Adrenal gland (tissue), 12 donors: ENCODE data around the gene SORL1. TPM values are rescaled to one million over a fixed set of nuclear protein-coding genes. Genes with fewer than 3 reads are reported as not detected.

Source experiments
- DNase-seq, 7 donors: peaks; one replicate each; pipeline ENCODE4 v3.0.0-alpha.2; 2019 to 2020
- H3K27ac ChIP-seq, 5 donors: fragments of 200-600 bp; sonication (generic) in 4 of 5; 1 replicate in 3 of 5; 2 replicates in 2 of 5; pipeline versions ENCODE4 v1.5.1 to v1.8.0; 2016 to 2020; ENCODE audit warnings: mild to moderate bottlenecking in 1 of 5
- H3K27me3 ChIP-seq: fragments of 200-600 bp; 2 replicates; pipeline ENCODE4 v1.8.0; 2021
- H3K36me3 ChIP-seq, 2 donors: fragments of 200-600 bp; replicated peaks in 1 of 2; 1 replicate in 1 of 2; 2 replicates in 1 of 2; pipeline versions ENCODE4 v1.5.1 to v1.8.0; 2018 to 2022
- H3K4me1 ChIP-seq, 2 donors: fragments of 200-600 bp; replicated peaks in 1 of 2; 1 replicate in 1 of 2; 2 replicates in 1 of 2; pipeline versions ENCODE4 v1.5.1 to v1.8.0; 2018 to 2021
- H3K4me3 ChIP-seq, 4 donors: fragments of 200-600 bp; sonication (generic) in 3 of 4; one replicate each; pipeline ENCODE4 v1.5.1; 2016 to 2018
- H3K9me3 ChIP-seq, 3 donors: fragments of 200-600 bp; sonication (generic) in 1 of 3; replicated peaks in 1 of 3; 1 replicate in 2 of 3; 2 replicates in 1 of 3; pipeline versions ENCODE4 v1.5.1 to v1.8.0; 2016 to 2021
- CTCF ChIP-seq, 6 experiments: fragments of 450-650 bp in 4 of 6; fragments of 200-600 bp in 2 of 6; sonication (generic) in 1 of 6; IDR thresholded peaks; 1 replicate in 5 of 6; 2 replicates in 1 of 6; pipeline versions ENCODE4 v1.5.1 to v1.8.0; 2016 to 2021; ENCODE audit warnings: antibody characterized with exemption in 6 of 6, mild to moderate bottlenecking in 2 of 6, moderate library complexity in 1 of 6
- POLR2A ChIP-seq, 2 donors: fragments of 450-650 bp; IDR thresholded peaks; one replicate each; pipeline ENCODE4 v1.6.1; 2017; ENCODE audit warnings: antibody characterized with exemption in 2 of 2, mild to moderate bottlenecking in 2 of 2, moderate library complexity in 1 of 2
- WGBS, 4 donors: extraction: QIAGEN DNeasy Blood & Tissue Kit in 2 of 4; methylation state at CpG; one replicate each; pipeline versions ENCODE4 v1.1.5 to v1.1.7; 2013 to 2017; 5-methylcytosine and 5-hydroxymethylcytosine counted together
- intact Hi-C, 2 donors: fragments of 100-400 bp; cut with DNase I; formaldehyde crosslinking; loops; one replicate each; pipeline versions ENCODE4 v1.14.1 to v1.15.0; 2022 to 2023
- polyA plus RNA-seq, 3 donors: library from polyadenylated mRNA; stranded (reverse); fragments of 200-250 nt in 2 of 3; fragments of 350-450 nt in 1 of 3; fragmentation: Illumina TruSeq in 1 of 3; extraction: RNeasy Lipid Tissue Mini Kit (QIAGEN cat#74804) in 1 of 3; gene quantifications; one replicate each; pipeline ENCODE4 v1.2.3, GENCODE V29; 2013 to 2014
- total RNA-seq, 9 donors: library from RNA; depleted of rRNA in 4 of 9; stranded (reverse); fragments of >200 nt in 4 of 9; fragments of 120-200 nt in 1 of 9; fragmentation: NEBNext Ultra II Directional in 1 of 9; extraction: Animal tissue kit (Norgen Biotek cat#: 25700) in 1 of 9; gene quantifications; one replicate each; pipeline versions ENCODE4 v1.1.0 to v1.2.4, GENCODE V29; 2013 to 2023
- donor health status: healthy with polysubstance abuse.
- donor health status: Bipolar disorder and iron deficiency.
- donor health status: DM: yes; HTN: yes; CAD: no.
- donor health status: DM: no; HTN: no; CAD: no.
- donor health status: DM: no; HTN: no; CAD: no.
- donor health status: DM: yes; HTN: yes; CAD: no.

Gene SORL1
- total and polyA plus RNA-seq, 12 donors = 1.0 to 28.6 (median 8.9) TPM

GRCh38 chr11:121661880-121662486 is 209.9 kb downstream of the SORL1 start:
- Histone ChIP-seq H3K36me3 (no peaks in the 10 kb centered on the region), H3K9me3 (no peaks in the 10 kb centered on the region), H3K4me3 (no peak overlapping the region), H3K27me3 (no peaks in the 10 kb centered on the region), H3K27ac (no peak overlapping the region), H3K4me1 (peaks cover 0 to under 1% of the 10 kb centered on the region in 2 donors)
- WGBS, 4 donors = 52 to 75% (median 54%) methylated on average over 4 of the region's 4 CpGs
- no peak for TF ChIP-seq CTCF (IDR thresholded peaks at IDR 0.05)
- TF ChIP-seq POLR2A (IDR thresholded peaks at IDR 0.05) = no peak
- no peak for DNase-seq
- intact Hi-C loops = no loop called here

- no peak overlapping the region for H3K4me3 ChIP-seq
- no peaks in the 10 kb centered on the region for H3K9me3 ChIP-seq
- no peak overlapping the region for H3K27ac ChIP-seq
- no peak for DNase-seq
- intact Hi-C loops = no loop called here
- H3K36me3 ChIP-seq = no peaks in the 10 kb centered on the region
- H3K27me3 ChIP-seq = no peaks in the 10 kb centered on the region
- no peaks in the 10 kb centered on the region for H3K4me1 ChIP-seq
- TF ChIP-seq POLR2A (IDR thresholded peaks at IDR 0.05) = no peak
- TF ChIP-seq CTCF (IDR thresholded peaks at IDR 0.05) = no peak
Measured at GRCh38 chr11:121664144-121664543, 212.0 kb downstream of the SORL1 start.

DNA sequence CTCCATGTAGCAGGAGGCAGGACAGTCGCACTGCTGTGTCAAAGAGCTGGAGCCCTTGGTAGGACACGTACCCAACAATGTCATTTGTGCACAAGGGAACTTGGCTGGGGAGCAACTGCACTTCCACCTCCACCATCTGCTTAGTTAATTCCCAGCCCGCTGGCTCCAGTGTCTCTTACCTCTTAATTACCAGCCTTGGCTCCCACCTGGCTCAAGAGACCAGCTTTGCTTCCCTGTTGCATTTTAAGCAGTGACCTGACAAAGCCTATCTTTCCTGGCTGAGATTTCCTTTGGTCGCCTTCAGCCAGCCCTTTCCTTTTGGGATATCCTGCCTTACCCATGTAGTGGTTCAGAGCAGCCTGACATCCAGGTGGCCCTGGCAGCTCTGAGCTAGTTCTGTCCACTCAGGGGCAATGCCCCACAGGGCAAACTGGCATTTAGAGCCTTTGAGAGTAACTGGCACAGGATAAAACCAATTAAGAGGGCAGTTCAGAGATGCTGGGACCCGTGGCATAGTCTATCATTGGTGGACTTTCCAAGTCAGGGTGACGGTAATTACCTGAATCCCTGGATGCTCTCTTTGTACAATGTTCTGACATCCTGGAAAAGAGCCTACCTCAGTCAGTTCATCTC is 213.2 kb downstream of the SORL1 start:
- Histone ChIP-seq H3K36me3 (no peaks in the 10 kb centered on the region), H3K9me3 (no peaks in the 10 kb centered on the region), H3K27ac (no peak overlapping the region), H3K27me3 (no peaks in the 10 kb centered on the region), H3K4me3 (no peak overlapping the region), H3K4me1 (no peaks in the 10 kb centered on the region)
- TF ChIP-seq CTCF (IDR thresholded peaks at IDR 0.05) (no peak), POLR2A (IDR thresholded peaks at IDR 0.05) (no peak)
- WGBS, 4 donors = 80 to 86% (median 82%) methylated on average over 6 of the region's 6 CpGs
- intact Hi-C loops = no loop called here
- DNase-seq = no peak

GRCh38 chr11:121667836-121668235 is 215.7 kb downstream of the SORL1 start:
- 69 to 88% (median 79%) methylated on average over 1 of the region's 1 CpG for WGBS, 4 donors
- DNase-seq = no peak
- Histone ChIP-seq H3K36me3 (no peaks in the 10 kb centered on the region), H3K4me1 (peaks cover 0 to 10% of the 10 kb centered on the region in 2 donors), H3K4me3 (no peak overlapping the region), H3K27me3 (no peaks in the 10 kb centered on the region), H3K27ac (no peak overlapping the region), H3K9me3 (no peaks in the 10 kb centered on the region)
- TF ChIP-seq POLR2A (IDR thresholded peaks at IDR 0.05) = no peak
- no peak for TF ChIP-seq CTCF (IDR thresholded peaks at IDR 0.05)
- intact Hi-C loops = no loop called here
